ENCODE data around the gene TEX264.

GRCh38 chr3:51729042-51729633 is 58.1 kb downstream of the TEX264 start:
- TF ChIP-seq REST (IDR thresholded peaks at IDR 0.05; ENCODE audit: insufficient replicate concordance, low read depth) (no peak), CTCF (IDR thresholded peaks at IDR 0.05; ENCODE audit: insufficient read depth, low read length) (no peak)

All from HL-60 (cell line).